Activated CD8-positive, alpha-beta memory T cell treated with anti-CD3 and anti-CD28 coated beads for 48 hours (primary cell): Measurements from ENCODE around the gene LBHD2.

ENCODE experiments used
- DNase-seq, 3 experiments: peaks; one replicate each; pipeline ENCODE4 v3.0.0-alpha.2; 2020; ENCODE audit warnings: low read depth in 2 of 3, low spot score in 2 of 3

LBHD2 gene

GRCh38 chr14:103068351-103069073 is 15.5 kb upstream of the LBHD2 start:
- DNase-seq: no peak

- DNase-seq: no peak
Observed at GRCh38 chr14:103070263-103070885, 13.6 kb upstream of the LBHD2 start.

DNA sequence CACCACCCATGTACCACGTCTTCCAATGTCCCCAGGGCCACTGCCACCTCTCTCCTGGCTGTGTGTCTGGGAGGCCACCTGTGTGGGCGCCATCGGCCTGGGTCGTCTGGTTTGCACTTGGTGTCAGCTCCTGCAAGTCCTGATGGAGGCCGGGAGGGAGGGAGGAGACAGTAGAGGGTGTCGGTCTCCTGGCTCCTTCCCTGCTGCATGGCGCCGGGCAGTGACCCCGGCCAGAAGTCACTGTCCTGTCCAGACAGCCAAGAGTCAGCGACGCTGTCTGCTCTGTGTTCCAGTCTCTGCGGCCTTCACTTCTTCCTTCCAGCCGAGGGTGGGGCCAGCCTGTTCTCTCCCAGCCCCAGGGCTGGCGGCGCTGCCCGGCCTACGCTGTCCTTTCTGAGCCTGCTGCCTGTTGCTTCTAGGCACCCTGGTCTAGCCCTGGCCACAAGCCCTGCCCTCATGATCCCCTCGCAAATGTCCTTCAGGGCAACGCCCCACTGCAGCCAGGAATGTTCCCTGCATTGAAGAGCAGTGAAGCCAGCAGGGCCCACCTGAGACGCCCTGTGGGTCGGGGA is 13.0 kb upstream of the LBHD2 start:
- no peak for DNase-seq

GRCh38 chr14:103071544-103072251 is 12.3 kb upstream of the LBHD2 start:
- no peak for DNase-seq

DNA sequence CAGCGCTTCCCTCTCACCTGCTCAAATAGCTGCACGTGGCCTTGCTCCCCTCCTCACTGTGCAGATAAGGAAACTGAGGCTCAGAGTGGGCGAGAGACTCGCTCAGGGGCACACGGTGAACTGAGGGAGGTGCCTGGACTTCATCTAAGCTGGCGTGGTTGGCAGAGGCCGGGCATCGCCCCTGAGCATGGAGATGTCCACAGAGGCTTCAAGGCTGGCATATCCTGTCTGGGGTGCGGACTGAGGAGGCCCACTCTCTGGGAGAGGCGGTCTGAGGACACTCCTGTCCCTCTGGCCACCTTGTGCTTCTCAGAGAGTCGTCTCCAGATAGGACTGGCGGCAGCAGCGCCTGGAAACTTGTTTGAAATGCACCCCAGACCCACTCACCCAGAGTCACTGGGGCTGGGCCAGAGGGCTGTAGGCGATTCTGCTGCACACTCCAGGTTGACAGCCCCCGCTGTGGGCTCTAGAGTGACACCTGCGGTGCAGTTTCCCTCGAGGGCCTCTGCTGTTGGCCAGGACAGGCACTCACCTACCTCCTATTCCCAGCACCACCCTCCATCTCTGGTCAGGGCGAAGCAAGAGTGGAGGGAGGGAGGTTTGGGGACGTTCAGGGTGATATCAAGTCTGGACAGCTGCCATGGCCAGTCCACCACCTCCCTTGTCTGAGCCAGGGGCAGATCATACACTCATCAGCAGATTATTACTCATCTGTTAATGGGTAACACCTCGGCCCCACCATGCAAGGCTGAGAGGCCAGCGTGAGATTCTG is 11.2 kb upstream of the LBHD2 start:
- no peak for DNase-seq

DNA sequence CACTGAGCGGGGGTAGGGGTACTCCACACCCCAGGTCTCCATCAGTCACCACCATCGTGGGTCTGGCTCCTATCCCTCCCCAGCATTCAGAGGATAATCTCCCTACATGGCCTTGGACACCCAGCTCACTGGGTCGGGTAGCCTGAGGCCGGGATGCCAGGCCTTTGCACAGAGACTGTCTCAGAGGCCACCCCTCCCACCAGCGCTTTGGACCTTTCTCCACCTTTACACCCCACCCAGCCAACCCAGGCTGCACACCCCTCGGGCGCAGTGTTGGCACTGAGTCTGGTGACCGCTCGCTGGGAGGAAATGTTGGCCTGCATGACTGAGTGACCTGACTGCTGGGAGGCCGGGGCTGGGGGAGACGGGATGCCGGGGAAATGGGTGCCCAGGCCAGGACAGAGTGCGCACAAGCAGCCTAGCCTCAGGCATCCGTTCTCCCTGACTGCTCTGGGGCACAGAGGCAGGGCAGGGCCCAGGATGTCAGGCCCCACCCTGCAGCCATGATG is 10.6 kb upstream of the LBHD2 start:
- DNase-seq: no peak

DNA sequence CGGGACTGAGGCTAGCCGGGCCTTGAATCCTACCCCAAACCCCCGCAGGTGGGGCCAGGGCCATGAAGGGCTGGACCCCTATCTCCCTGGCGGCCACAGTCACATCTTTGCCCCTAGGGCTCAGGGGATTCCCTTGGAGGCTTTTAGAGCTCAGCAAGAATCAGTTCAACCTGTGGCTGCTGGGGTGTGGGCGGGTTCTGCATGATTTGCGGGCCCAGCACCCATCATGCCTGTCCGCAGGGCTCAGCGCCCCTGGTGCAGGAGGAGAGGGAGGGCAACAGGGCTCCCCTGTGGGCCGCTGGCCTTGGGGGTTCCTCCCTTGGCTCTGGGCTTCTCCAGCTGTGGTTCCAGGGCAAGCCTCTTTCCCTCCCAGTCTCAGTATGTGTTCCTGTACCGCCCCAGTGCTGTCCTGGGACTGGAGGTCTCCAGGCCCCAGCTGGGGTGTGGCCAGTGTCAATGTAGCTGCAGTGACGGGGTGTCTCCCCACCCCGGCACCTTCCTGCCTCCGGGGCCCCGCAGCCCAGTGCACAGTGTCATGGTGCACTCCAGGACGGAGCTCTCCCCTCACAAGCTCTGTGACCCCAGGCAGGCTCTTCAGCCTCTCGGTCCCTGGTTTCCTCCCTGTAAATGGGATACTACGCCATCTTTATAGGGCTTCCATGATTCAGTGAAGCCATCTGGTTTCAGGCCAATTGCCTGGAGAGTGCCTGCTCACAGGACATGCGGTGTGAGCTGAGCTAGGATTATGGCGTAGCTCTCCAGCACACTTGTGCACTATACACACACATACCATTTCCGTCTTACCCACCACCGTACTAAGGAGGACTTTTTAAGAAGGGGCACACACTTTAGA is 9.9 kb upstream of the LBHD2 start:
- no peak for DNase-seq

DNA sequence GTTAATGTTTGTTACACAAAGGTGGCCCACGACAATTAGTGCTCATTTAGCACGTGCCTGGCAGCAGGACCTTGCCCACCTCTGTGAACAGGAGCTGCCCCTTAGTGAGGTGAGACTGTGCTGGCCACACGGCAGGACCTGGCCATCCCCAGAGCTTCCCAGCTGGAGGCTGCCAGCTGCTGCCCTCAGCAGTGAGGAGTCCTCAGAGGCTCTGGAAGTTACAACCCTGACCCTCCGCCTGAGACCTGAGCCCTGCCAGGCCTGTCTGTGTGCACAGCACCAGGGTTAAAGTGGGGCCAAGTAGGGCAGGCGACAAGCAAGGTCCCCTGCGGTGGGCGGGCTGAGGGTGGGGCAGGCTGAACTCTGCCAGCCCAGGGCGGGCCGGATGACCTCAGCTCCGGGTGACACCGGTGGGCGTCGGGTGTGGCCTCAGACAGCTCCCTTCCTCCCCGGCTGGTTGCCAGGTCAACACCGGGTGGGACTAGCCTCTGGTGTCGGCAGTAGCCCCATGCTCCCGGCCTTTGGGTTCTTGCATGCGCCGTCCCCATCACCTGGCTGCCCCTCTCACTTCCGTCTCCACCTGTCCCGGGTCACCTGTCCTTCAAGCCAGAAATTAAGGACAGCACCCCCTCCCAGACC is 9.2 kb upstream of the LBHD2 start:
- DNase-seq: no peak

DNA sequence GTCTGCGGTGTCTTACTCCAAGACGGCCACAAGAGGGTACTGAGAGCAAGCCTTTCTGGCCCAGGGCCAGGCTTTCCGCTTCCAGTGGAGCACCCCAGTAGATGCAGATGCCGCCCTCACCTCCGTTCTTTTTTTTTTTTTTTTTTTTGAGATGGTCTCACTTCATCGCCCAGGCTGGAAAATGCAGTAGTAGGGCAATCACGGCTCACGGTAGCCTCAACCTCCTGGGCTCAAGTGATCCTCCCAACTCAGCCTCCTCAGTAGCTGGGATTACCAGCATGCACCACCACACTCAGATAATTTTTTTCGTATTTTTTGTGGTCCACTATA is 5.6 kb upstream of the LBHD2 start:
- peak in 1 of 3 experiments; percentile 35 for DNase-seq

DNA sequence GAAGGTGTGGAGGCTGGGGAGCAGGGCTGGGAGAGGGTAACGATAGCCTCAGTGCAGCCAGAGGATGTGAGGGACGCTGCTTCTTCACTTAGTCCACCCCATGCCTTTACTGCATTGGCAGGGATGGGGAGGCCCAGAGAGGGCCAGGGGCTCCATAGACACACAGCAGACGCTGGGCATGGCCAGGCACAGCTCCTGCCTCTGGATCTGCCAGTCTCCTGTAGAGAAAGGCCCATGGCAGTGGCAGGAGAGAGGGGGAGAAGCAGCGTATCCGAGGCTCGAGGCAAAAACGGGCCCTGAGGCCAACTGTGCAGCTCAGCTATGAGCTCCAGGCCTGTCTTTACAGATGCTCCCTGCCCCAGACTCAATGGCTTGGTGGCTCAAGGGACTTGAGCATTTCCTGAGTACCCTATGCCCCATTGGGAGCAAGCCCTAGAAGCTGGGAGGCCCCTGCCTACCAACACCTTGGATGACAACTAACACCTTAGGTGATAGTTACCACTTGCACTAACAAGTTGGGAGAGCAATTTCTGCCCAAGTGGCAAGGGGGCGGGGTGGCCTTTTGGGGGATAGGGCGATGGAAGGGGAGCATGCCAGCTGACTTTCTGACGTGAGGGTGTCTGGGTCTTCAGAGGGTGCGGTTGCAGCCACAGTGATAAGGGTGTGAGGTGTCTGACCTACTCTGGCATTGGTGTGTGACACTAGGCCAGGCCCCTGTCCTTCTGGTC is 5.0 kb upstream of the LBHD2 start:
- no peak for DNase-seq

DNA sequence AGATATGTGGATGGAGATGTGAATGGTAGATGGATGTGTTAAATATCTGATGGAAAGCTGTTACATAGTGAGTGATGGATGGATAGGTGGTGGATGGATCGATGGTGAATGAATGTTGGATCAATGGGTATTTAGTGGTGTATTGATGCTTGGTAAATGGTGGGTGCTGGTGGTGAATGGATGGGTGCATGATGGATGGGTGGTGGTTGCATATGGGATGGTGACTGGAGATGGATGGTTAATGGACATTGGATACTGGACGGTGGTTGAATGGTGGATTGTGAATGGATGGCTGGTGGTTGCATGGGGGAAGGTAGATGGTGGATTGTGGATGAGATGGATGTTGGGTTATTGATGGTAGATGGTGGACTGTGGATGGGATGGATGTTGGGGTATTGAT is 2.1 kb upstream of the LBHD2 start:
- DNase-seq: no peak

DNA sequence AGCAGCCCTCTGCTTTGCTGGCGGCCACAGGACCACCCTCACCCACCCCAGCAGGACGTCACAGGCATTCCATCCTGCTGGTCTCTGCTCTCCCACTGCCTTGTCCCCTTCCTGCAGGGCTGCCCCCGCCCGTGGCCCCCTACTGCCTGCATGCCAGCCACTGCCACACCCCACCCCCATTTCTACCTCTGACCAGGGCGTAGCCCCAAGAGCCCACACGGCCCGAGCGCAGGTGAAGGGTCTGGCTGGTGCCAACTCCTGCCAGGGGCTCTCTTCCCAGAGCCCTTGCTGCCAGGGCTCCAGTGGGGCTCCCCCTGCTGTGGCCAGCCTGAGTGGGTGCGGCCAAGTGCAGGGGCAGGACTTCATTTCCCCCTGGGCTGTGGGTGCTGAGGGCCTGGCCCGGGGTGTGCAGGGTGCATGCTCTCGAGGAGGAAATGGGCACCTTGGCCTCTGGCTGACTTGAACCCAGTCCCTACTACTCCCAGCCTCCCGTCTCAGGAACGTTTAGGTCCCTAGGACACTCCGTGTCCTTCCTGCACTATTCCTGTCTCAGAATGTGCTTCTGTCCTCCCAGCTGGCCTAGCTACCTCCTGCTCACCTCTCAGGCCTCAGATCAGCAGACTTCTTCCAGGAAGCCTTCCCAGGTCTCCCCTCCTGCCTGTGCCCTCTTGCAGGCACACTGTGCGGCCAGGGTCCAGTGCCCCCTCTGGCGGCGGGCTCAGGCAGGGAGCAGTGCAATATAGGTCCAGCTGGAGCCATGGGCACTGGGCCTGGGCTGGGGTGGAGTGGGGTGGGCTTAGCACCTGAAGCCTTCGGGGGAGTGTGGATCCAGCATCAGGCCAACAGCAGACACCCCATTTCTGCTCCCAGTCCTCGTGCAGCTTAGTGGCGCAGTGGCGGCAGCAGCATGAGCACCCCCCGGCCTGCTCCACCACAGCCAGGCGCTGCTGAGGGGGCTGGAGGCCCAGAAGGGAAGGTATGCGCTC is 1.4 kb downstream of the LBHD2 start:
- DNase-seq: no peak

GRCh38 chr14:103086771-103087342 is 2.8 kb downstream of the LBHD2 start:
- no peak for DNase-seq

- no peak for DNase-seq
Observed at GRCh38 chr14:103087343-103087835, 3.4 kb downstream of the LBHD2 start.

GRCh38 chr14:103088921-103089320 is 4.9 kb downstream of the LBHD2 start:
- DNase-seq: no peak

DNA sequence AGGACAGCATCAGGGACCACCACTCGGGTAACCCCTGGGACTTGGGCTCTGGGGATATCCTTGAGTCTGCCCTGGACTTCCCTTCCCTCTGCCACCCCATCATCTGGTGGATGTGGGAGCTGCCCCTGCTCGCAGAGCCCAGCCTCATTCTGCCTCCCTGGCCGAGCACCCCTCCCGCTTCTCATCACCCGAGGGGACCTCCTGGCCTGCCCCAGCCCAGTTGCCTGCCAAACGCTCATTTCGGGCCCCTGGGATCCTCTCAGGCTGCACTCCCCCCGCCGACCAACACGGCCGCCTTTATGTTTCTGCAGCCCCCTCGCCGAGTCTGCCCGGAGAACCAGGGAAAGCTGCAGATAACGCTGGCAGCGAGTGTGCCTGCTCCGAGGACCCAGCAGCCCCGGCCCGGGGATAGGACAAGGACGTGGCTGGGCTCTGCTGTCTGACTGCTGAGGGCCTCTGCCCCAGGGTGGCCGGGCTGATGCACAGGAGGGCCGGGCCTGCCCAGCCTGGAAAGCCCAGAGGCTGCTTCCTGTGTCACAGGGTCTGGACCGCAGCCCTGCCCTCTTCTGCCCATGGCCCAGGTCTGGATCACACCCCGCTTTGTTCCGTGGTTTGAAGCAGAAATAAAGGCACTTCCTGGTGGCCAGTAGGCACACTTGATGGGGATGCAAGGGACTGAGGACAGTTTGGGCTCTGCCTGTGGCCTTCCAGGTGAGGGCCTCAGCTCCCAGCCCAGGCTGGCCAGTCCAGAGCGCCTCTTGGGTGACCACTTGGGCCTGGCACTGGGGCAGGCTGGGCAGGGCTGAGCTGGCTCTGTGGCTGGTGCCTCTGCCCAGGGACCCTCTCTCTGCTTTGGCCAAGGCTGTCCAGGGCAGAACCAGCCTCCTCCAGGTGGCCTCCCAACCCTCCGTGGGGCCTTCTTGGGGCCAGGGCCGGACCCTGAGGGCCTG is 5.7 kb downstream of the LBHD2 start:
- no peak for DNase-seq
